Gastrocnemius medialis (tissue), 4 donors: Measurements from ENCODE around the gene ZDHHC6.

ENCODE experiments used
- CTCF ChIP-seq, 5 experiments: fragments of 450-650 bp in 3 of 5; fragments of 200-600 bp in 2 of 5; sonication (generic) in 2 of 5; IDR thresholded peaks in 4 of 5; conservative IDR thresholded peaks in 1 of 5; 1 replicate in 4 of 5; 2 replicates in 1 of 5; pipeline ENCODE4 v1.5.1; 2016 to 2019; ENCODE audit warnings: antibody characterized with exemption in 5 of 5, mild to moderate bottlenecking in 3 of 5, moderate library complexity in 3 of 5
- POLR2A ChIP-seq, 2 donors: fragments of 450-650 bp; IDR thresholded peaks; one replicate each; pipeline ENCODE4 v1.6.1; 2017; ENCODE audit warnings: antibody characterized with exemption in 2 of 2, mild to moderate bottlenecking in 2 of 2, moderate library complexity in 2 of 2

- TF ChIP-seq CTCF (IDR thresholded peaks at IDR 0.05 in 4 of 5, conservative IDR thresholded peaks at IDR 0.05 in 1 of 5) (no peak), POLR2A (IDR thresholded peaks at IDR 0.05) (no peak)
Observed at GRCh38 chr10:112491144-112491543, 44.4 kb upstream of the ZDHHC6 start.
